NCI-H2227 treated with DMSO at 0.1 percent for 48 hours (cell line): ENCODE data around the gene ALKBH4.
"Not testable (repeated sequence)": the region's sequence is repeated elsewhere in the genome, so short reads cannot be mapped to it uniquely, and the experiment has no call there.

Experiments used
- DNase-seq: peaks from one replicate; lab custom pipeline; 2025; lab: John Stamatoyannopoulos, UW

The ALKBH4 gene

GRCh38 chr7:102478314-102479208 is 13.9 kb upstream of the ALKBH4 start, which contains the start of gene POLR2J:
TSS of gene POLR2J (minus strand) at chr7:102478922. CDS start at chr7:102478860, 62 bp downstream.
- not testable (repeated sequence) for DNase-seq

GRCh38 chr7:102474736-102475435 is 10.2 kb upstream of the ALKBH4 start:
- not testable (repeated sequence) for DNase-seq

DNA sequence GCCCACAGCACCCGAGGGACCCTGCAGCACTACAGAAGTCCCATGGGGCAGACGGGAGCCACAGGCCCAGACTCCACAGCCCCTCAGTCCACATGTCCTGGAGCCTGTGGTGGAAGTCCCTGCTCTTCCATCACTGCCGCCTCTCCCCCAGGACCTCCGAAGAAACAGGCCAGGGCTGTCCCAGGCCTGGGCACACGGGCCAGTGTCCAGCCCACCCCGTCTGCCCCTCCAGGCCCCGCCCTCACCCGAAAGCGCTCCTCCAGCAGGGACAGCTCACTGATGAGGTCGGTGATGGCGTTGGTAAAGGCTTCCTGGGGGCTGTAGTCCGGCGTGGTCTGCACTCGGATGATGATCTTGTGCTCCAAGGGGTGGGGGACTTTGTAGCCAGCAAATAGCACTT is 9.5 kb upstream of the ALKBH4 start:
- DNase-seq = not testable (repeated sequence)

DNA sequence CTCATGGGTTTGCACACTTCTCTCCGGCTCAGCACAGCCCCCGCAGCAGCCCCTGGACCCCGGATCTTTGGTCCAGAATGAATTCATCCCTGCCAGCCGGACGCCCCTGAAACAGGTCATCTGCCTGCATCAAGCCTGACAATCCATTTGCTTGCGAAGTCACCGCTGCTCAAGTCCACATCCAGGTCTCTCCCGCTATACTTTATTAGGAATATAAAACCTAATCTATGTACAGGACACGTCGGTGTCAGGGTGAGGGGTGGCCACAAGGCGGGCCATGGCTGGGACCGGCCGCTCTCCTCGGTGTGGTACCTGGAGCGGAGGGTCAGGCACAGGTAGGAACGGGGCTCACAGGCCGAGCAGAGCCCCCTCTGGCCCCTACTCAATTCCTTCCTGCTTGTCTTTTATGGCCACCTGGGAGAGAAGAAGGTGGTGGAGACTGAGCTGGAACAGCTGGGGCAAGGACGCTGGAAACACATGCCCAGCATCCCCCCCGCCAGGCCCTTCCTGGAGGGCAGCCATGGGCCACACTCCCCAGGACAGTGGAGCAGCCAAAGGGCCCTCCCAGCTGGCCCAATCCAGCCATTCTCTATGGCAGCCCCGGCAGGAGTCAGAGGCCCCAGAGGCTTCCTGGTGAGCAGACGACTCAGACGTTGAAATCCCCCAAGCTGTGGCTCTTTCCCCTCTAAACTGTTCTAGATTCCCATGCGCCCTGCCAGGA is 8.8 kb upstream of the ALKBH4 start:
- no peak for DNase-seq

- DNase-seq = no peak
Measured at GRCh38 chr7:102472126-102473041, 7.7 kb upstream of the ALKBH4 start.

DNA sequence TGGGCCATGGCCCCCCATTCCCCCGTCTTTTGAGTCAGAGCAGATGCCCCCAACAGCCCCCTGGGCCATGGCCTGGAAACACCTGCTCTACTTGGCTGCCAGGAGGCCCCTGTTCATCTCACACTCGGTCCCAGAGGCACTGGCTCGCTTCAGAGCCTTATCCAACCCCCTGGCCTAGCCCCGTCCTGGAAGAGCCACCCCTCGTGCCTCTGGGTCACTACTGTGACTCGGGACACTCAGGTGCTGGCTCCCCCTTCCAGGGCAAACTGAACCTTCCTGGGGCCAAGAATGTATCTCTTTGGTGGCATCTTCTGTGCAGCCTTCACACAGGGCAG is 7.1 kb upstream of the ALKBH4 start:
- no peak for DNase-seq

DNA sequence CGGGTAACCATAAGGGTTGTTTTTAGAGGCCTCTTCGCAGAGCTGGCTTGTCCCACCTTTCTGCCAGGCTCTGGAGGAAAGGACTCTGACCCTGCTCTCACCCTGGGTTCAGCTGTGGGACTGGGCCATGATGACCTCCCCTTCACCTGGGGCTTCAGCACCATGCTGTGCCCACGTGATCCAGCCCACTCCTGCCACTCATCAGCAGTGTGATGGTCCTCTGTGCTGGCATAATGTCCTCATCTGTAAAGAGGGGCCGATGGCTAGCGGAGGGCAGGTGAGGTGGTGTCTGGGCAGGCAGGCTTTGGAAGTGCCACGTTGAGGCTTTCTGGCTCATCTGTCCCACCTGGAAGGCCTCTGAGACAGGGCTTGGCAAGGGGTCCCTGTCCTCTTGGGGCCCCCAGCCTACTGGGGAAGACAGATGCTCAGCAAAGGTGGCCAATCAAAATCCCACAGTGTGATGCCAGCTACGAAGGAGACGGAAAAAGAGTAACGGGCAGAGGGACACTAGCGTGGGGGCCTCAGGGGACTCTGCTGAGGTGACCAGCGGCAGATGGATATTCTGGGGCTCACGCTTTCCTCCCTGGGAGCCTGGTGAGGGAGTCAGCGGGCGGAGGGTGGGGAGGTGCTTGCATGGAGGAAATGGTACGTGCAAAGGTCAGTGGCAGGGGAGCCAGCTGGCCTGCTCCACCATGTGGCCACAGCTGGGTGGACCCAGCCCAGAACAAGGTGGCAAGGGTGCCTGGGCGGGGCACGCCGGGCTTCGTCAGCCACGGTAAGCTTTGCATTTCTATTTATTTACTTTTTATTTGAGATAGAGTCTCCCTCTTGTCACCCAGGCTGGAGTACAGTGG is 5.5 kb upstream of the ALKBH4 start:
- DNase-seq = no peak

- no peak for DNase-seq
Measured at GRCh38 chr7:102469351-102469971, 4.8 kb upstream of the ALKBH4 start.

DNA sequence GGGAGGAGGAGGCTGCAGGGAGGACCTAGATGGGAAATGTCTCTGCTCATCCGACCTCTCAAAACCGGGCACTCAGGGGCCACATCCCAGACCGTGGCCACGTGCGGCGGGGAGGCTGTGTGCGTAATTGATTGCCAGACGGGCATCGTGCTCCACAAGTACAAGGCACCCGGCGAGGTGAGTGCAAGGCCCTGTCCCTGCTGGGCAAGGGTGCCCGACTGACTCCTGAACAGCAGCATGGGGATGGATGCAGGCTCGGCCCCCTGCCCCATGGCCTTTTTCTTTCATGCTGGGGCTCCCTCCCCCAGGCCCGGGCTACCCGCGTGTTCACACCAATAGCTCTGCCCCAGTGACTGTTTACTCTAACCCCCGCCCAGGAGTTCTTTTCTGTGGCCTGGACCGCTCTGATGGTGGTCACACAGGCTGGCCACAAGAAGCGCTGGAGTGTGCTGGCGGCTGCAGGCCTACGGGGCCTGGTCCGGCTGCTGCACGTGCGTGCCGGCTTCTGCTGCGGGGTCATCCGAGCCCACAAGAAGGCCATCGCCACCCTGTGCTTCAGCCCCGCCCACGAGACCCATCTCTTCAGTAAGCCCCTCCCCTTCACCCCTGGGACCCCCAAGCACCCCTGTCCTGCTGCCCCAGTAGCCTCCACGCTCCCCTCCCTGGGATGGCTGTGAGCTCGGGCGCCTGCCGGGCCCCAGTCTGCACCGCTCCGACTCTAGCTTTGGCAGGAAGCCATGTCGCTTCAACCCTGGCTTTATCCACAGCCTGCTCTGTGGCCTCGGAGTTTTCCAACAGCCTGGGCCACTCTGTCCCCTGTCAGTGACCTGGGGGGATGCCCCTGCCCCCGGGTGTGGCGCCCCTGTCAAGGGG is 4.1 kb upstream of the ALKBH4 start:
- DNase-seq = no peak

GRCh38 chr7:102467581-102468477 is 3.2 kb upstream of the ALKBH4 start:
- DNase-seq = no peak

- DNase-seq = no peak
Measured at GRCh38 chr7:102466097-102466496, 1.4 kb upstream of the ALKBH4 start.

DNA sequence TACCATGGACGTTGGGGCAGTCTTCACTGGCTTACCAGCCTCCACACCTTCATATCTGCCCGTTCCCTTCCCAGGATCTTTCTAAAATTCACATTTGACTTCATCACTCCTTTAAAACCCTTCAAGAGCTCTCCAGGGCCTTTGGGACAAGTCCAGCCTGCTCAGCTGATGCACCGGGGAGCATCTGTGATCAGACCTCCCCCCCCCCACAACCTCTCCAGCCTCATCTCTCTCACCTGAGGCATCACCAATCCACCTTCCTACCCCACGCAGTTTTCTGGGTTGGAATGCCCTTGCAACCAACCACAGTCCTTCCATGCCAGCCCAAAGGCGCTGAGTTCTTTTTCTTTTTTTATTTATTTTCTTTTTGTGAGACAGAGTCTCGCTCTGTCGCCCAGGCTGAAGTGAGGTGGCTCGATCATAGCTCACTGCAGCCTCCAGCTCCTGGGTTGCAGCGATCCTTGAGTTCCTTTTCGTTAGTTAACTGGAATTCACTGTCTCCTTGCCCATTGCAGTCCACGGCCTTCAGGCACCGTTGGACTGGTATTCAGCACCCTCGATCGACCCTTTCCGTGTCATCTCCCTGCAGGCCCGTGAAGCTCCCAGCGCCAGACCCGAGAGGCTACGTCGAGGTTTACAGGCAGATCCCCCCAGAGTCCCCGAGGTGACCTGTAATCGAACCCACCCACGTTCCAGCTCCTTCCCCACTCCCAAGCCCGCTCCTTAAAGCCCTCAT is 654 bp downstream of the ALKBH4 start:
- no peak for DNase-seq

DNA sequence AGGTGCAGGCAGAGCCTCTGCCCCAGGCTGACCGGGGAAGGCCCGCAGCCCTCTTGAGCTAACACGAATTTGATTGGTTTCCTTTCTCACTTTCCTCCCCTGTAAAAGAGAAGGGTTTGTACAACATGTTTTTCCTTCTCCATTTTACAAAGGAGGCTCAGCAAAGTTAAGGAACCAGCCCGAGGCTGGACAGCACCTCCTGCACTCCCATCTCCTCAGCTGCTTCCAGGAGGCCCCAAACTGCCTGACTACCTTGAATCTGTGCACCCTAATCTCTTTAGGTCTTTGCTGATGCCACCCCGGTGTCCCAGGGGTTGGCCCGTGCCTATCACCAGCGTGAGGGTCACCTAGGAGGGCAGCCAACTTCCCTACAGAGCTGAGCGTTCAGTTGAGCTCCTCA is 4.2 kb downstream of the ALKBH4 start:
- no peak for DNase-seq

- no peak for DNase-seq
Measured at GRCh38 chr7:102459221-102459844, 5.3 kb downstream of the ALKBH4 start.

DNA sequence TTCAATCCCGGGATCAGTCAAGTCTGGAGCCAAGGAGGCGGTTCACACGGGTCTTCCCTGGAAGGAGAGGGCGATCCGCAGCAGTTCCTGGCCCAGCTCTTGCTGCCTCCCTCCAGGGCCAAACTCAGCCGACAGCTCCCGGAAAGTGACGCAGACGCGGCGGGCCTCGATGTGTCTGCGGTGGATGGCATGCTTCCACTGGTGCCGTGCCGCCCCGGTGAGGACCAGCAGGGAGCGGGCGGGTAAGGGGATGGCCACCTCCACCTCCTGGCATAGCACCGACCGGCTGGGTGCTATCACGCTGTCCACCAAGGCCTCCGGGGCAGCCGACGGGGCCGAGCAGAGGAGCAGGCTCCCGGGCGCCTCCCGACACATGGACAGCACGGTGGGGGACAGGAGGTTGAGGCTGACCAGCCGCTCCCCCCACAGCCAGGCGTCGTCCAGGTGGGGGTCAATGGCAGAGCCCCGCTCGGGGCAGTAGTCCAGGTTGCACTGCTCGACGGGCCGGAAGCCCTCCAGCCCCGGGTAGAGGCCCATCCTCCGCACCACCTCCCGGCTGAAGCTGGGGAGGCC is 7.2 kb downstream of the ALKBH4 start:
- DNase-seq = no peak

DNA sequence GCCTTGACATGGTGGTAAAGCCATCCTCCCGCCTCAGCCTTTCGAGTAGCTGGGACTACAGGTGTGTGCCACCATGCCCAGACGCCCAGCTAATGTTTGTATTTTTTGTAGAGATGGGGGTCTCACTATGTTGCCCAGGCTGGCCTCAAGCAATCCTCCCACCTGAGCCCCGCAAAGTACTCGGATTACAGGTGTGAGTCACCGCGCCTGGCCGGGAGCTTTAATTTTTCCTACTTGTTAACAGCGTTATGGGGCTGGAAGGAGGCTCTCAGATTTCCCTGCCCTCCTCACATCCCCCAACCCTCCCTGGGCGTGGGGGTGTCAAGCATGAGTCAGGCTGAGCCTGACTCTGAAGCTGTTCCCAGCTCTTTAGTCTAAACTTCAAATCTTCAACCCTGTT is 8.3 kb downstream of the ALKBH4 start:
- no peak for DNase-seq

DNA sequence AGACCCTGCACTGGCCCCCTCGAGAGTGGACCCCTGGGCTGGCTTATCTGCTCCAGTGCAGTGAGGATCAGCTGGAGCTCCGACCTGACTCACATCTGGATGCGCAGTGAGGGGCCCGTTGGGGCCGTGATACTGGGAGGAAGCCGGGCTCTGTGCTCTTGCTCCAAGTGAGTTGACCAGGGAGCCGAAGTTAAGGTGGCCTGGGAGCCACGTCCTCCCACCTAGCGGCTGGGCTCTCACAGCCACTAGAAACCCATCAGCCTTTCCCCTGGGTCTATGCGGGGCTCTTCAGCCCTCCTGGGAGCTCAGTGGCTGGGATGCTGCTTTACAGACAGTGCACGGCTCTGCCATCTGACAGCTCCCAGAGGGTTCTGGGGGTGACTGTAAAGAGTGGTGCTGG is 9.1 kb downstream of the ALKBH4 start:
- no peak for DNase-seq
